ENCODE data around the gene TCAP.

The TCAP gene

DNA sequence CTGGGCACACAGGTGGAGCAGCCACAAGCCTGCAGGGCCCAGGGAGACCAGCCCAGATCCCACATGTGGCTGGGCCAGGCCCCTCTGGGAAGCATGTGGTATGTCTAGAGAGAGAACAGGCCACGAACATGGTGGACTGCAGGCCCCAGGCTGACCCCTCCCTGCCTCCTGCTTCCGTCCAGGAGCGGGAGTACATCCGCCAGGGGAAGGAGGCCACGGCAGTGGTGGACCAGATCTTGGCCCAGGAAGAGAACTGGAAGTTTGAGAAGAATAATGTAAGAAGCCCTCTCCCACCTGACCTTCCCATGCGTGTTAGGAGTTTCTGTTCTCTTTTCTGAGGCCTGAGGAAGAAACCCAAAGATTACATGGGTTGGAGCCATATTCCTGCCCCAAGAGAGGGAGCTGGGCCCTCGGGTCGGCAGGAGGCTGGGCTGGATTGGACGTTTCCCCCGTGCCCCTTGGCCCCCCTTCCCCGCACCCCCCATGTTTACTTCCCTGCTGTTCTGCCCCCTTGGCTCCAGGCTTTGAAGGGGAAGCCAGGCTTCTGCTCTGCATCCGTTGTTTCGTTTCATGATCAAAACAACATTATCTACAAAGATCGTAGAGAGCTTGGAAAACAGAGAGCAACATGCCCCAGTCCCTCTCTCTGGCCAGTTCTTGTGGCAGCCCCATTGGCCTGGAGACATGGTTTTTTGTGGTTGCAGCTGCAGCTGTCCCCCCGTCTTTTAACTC, 5.7 kb upstream of the TCAP start:
- TF ChIP-seq YY1 (IDR thresholded peaks at IDR 0.05; ENCODE audit: low read depth) (no peak), EGR1 (IDR thresholded peaks at IDR 0.05) (no peak), NFIC (IDR thresholded peaks at IDR 0.05) (no peak), RAD21 (IDR thresholded peaks at IDR 0.05; ENCODE audit: low read depth) (no peak), FOXM1 (IDR thresholded peaks at IDR 0.05; ENCODE audit: borderline replicate concordance, low read depth) (no peak), TCF12 (IDR thresholded peaks at IDR 0.05; ENCODE audit: low read depth) (no peak), TEAD4 (IDR thresholded peaks at IDR 0.05) (no peak), EP300 (IDR thresholded peaks at IDR 0.05; ENCODE audit: borderline replicate concordance) (no peak), TAF1 (IDR thresholded peaks at IDR 0.05; ENCODE audit: low read depth) (no peak), ZBTB7A (IDR thresholded peaks at IDR 0.05; ENCODE audit: low read depth) (no peak), CEBPB (IDR thresholded peaks at IDR 0.05) (no peak), CREB1 (IDR thresholded peaks at IDR 0.05; ENCODE audit: low read depth) (no peak)
- TF ChIP-seq, protein P1, sequence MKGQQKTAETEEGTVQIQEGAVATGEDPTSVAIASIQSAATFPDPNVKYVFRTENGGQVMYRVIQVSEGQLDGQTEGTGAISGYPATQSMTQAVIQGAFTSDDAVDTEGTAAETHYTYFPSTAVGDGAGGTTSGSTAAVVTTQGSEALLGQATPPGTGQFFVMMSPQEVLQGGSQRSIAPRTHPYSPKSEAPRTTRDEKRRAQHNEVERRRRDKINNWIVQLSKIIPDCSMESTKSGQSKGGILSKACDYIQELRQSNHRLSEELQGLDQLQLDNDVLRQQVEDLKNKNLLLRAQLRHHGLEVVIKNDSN (IDR thresholded peaks at IDR 0.05), result no peak
- TF ChIP-seq, protein P2, sequence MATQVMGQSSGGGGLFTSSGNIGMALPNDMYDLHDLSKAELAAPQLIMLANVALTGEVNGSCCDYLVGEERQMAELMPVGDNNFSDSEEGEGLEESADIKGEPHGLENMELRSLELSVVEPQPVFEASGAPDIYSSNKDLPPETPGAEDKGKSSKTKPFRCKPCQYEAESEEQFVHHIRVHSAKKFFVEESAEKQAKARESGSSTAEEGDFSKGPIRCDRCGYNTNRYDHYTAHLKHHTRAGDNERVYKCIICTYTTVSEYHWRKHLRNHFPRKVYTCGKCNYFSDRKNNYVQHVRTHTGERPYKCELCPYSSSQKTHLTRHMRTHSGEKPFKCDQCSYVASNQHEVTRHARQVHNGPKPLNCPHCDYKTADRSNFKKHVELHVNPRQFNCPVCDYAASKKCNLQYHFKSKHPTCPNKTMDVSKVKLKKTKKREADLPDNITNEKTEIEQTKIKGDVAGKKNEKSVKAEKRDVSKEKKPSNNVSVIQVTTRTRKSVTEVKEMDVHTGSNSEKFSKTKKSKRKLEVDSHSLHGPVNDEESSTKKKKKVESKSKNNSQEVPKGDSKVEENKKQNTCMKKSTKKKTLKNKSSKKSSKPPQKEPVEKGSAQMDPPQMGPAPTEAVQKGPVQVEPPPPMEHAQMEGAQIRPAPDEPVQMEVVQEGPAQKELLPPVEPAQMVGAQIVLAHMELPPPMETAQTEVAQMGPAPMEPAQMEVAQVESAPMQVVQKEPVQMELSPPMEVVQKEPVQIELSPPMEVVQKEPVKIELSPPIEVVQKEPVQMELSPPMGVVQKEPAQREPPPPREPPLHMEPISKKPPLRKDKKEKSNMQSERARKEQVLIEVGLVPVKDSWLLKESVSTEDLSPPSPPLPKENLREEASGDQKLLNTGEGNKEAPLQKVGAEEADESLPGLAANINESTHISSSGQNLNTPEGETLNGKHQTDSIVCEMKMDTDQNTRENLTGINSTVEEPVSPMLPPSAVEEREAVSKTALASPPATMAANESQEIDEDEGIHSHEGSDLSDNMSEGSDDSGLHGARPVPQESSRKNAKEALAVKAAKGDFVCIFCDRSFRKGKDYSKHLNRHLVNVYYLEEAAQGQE (IDR thresholded peaks at IDR 0.05; ENCODE audit: low read depth), result no peak
- TF ChIP-seq, protein P3, sequence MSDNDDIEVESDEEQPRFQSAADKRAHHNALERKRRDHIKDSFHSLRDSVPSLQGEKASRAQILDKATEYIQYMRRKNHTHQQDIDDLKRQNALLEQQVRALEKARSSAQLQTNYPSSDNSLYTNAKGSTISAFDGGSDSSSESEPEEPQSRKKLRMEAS (IDR thresholded peaks at IDR 0.05), result no peak

DNA sequence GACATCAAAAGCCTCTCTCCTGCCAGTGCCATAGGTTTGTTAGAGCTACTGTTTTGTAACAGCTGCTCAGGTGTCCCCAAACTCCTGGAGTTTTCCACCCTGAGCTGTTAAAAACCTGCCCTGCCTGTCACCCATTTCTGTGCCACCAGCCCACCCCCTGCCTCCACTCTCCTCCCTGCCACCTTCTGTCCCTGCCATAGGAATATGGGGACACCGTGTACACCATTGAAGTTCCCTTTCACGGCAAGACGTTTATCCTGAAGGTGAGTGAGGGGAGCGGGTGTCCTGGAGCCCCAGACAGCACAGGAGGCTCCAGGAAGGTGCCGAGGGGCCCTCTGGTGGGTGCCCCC, 5.2 kb upstream of the TCAP start:
- TF ChIP-seq YY1 (IDR thresholded peaks at IDR 0.05; ENCODE audit: low read depth), result no peak
- TF ChIP-seq TCF12 (IDR thresholded peaks at IDR 0.05; ENCODE audit: low read depth), result no peak
- TF ChIP-seq, protein P1 (IDR thresholded peaks at IDR 0.05), result no peak
- TF ChIP-seq TEAD4 (IDR thresholded peaks at IDR 0.05), result no peak
- no peak for TF ChIP-seq CEBPB (IDR thresholded peaks at IDR 0.05)
- TF ChIP-seq RAD21 (IDR thresholded peaks at IDR 0.05; ENCODE audit: low read depth), result no peak
- no peak for TF ChIP-seq EP300 (IDR thresholded peaks at IDR 0.05; ENCODE audit: borderline replicate concordance)
- TF ChIP-seq ZBTB7A (IDR thresholded peaks at IDR 0.05; ENCODE audit: low read depth), result no peak
- TF ChIP-seq, protein P3 (IDR thresholded peaks at IDR 0.05), result no peak
- TF ChIP-seq FOXM1 (IDR thresholded peaks at IDR 0.05; ENCODE audit: borderline replicate concordance, low read depth), result no peak
- no peak for TF ChIP-seq CREB1 (IDR thresholded peaks at IDR 0.05; ENCODE audit: low read depth)
- TF ChIP-seq, protein P2 (IDR thresholded peaks at IDR 0.05; ENCODE audit: low read depth), result no peak
- TF ChIP-seq NFIC (IDR thresholded peaks at IDR 0.05), result no peak
- TF ChIP-seq EGR1 (IDR thresholded peaks at IDR 0.05), result no peak
- TF ChIP-seq TAF1 (IDR thresholded peaks at IDR 0.05; ENCODE audit: low read depth), result no peak

DNA sequence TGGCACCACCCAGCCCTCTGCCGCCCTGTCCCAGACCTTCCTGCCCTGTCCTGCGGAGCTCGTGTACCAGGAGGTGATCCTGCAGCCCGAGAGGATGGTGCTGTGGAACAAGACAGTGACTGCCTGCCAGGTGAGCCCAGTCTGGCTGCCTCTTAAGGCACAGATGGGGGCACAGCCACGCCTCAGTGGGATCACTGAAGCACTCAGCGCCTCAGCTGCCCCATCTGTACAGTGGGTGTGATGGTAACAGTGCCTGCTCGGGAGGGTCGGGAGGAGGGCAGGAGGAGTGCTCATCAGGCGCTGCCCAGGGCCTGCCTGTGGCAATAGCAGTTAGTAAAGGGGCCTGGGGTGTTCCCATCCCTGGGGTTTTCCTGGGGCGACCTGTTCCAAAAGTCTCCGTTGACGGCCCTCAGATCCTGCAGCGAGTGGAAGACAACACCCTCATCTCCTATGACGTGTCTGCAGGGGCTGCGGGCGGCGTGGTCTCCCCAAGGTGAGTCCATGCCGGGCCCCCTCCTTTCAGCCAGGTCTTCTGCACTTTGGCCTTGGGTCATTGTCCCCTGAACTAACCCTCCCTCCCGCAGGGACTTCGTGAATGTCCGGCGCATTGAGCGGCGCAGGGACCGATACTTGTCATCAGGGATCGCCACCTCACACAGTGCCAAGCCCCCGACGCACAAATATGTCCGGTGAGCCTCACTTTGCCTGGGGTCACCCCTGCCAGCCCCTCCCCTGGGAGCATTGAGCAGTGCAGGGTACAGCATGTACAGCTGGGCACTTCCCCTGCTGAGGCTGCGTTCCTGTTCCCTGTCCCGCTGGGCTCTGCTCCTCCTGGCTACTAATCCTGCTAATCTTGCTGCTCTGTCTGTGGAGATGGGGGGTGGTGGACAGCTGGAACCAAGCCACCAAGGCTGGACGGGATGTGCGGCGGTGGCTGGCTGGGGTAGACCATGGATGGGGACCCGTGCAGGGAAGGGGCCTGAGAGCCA, 4.5 kb upstream of the TCAP start:
- TF ChIP-seq EP300 (IDR thresholded peaks at IDR 0.05; ENCODE audit: borderline replicate concordance) (peak; percentile 25; the same call in 1 of the 2 replicates), YY1 (IDR thresholded peaks at IDR 0.05; ENCODE audit: low read depth) (no peak), TCF12 (IDR thresholded peaks at IDR 0.05; ENCODE audit: low read depth) (peak; percentile 70; the same call in 1 of the 2 replicates), NFIC (IDR thresholded peaks at IDR 0.05) (0 out of 2 replicates have a peak, but pooled peaks have one; percentile 38), FOXM1 (IDR thresholded peaks at IDR 0.05; ENCODE audit: borderline replicate concordance, low read depth) (no peak)
- TF ChIP-seq, protein P2 (IDR thresholded peaks at IDR 0.05; ENCODE audit: low read depth), result no peak
- TF ChIP-seq, protein P1 (IDR thresholded peaks at IDR 0.05), result no peak
